Psoas muscle (tissue), 8 donors: ENCODE results near the gene NOC2L. TPM values are rescaled to one million over a fixed set of nuclear protein-coding genes. Genes with fewer than 3 reads are reported as not detected.
A peak's percentile ranks its signal among the peaks of the same experiment; 100 is the strongest.
"Not testable (repeated sequence)": the region's sequence is repeated elsewhere in the genome, so short reads cannot be mapped to it uniquely, and the experiment has no call there.

Experiments
- ATAC-seq, 4 donors: fragments of 200-7000 bp; cut with Tn5 transposase; one replicate each; pipeline ENCODE4 v1.9.1; 2020; ENCODE audit warnings: moderate library complexity in 3 of 4, mild to moderate bottlenecking in 2 of 4
- DNase-seq, 2 donors: peaks; one replicate each; pipeline ENCODE4 v3.0.0-alpha.2; 2020
- H3K27ac ChIP-seq: fragments of 200-600 bp; one replicate; pipeline ENCODE4 v1.8.0; 2022
- H3K27me3 ChIP-seq, 3 donors: fragments of 200-600 bp in 1 of 3; one replicate each; pipeline versions ENCODE4 v1.6.1 to v1.8.0; 2013 to 2022; ENCODE audit warnings: low read length in 2 of 3, mild to moderate bottlenecking in 2 of 3, moderate library complexity in 1 of 3; ENCODE audit not compliant: insufficient read depth in 3 of 3
- H3K36me3 ChIP-seq, 2 donors: fragments of 200-600 bp in 1 of 2; one replicate each; pipeline versions ENCODE4 v1.6.1 to v1.8.0; 2013 to 2022; ENCODE audit warnings: low read depth in 1 of 2, mild to moderate bottlenecking in 1 of 2, moderate library complexity in 1 of 2; ENCODE audit not compliant: insufficient read depth in 1 of 2
- H3K4me1 ChIP-seq: fragments of 200-600 bp; one replicate; pipeline ENCODE4 v1.8.0; 2022
- H3K4me3 ChIP-seq: fragments of 200-600 bp; one replicate; pipeline ENCODE4 v1.8.0; 2022; ENCODE audit warnings: mild to moderate bottlenecking
- H3K9me3 ChIP-seq: fragments of 200-600 bp; one replicate; pipeline ENCODE4 v1.8.0; 2022
- WGBS, 3 donors: extraction: QIAGEN DNeasy Blood & Tissue Kit; methylation state at CpG; one replicate each; pipeline versions ENCODE4 v1.1.6 to v1.1.7; 2013; 5-methylcytosine and 5-hydroxymethylcytosine counted together
- intact Hi-C, 2 donors: fragments of 100-400 bp; cut with DNase I; formaldehyde crosslinking; loops; one replicate each; pipeline versions ENCODE4 v1.11.0 to v1.14.2; 2022
- polyA plus RNA-seq, 3 donors: library from polyadenylated mRNA; stranded (reverse); fragments of 200-250 nt; gene quantifications; one replicate each; pipeline ENCODE4 v1.2.3, GENCODE V29; 2013
- total RNA-seq, 4 donors: library from RNA; stranded (reverse); fragmentation: NEBNext Ultra II Directional in 2 of 4; extraction: Animal tissue kit (Norgen Biotek cat#: 25700) in 2 of 4; gene quantifications; one replicate each; pipeline versions ENCODE4 v1.2.1 to v1.2.4, GENCODE V29; 2021 to 2023
- TF ChIP-seq, protein P1 (sequence below): fragments of 200-600 bp; IDR thresholded peaks from one replicate; pipeline ENCODE4 v1.8.0; 2022; ENCODE audit warnings: antibody characterized with exemption
- donor health status: healthy with polysubstance abuse.
- donor health status: DM: no; HTN: no; CAD: no; lungs with moderate emphysema.
- donor health status: Bipolar disorder and iron deficiency.
- donor health status: healthy.
- donor health status: DM: yes; HTN: yes; CAD: no.
- donor health status: DM: no; HTN: no; CAD: no.
- donor health status: DM: no; HTN: no; CAD: no.
- donor health status: DM: yes; HTN: yes; CAD: no.

Gene NOC2L
- total and polyA plus RNA-seq, 7 donors, result 61.4 to 106 (median 85.3) TPM

DNA sequence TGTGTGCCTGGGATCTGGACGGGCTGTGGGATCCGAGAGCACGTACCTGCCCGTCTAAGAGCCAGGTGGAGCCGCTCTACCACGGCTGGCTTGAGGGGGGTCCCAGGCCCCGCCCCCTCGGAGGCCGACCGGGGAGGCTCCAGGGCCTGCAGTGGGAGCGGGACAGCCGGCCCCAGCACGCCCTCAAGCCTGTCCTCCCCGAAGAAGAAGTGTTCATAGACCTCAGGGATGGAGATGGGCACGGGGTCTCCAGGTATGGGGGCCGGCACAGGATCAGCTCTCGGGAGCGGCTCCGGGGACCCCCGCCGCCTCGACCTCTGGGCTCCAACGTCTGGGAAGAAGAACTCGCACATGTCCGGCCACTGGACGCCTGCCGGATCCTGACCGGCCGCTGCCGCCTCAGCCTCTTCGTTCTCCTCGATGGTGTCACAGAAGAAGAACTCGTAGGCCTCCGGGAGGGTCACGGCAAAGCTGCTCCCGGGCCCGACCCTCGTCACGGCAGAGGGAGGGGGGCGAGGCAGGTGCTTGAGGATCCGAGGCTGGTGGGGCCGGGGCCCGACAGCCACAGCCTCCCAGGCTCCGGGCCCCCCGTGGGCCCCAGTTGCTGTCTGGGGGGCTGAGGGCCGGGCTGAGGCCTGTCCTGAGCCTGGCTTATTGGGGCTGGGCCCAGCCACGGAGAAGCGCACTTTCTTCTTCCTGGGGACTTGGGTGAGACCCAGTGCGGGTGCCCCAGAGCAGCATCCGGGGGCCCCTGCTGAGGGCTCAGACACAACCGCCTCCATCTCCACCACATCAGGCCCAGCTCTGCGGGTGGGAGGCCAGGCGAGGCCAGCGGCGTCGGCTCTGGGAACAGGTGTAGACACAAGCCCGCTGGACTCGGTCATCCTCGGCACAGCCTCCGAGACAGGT lies 20.0 kb upstream of the NOC2L start:
- intact Hi-C loops, result loop anchor here in 1 of 2 donors (5.0 kb wide), 1 partner anchor 77 kb away; no protein-coding TSS in a partner anchor
- WGBS, 3 donors, result 45 to 63% (median 55%) methylated on average over 52 to 60 of the region's 60 CpGs
- DNase-seq (no peak), ATAC-seq (peak in 1 of 4 donors; percentile 9)
- TF ChIP-seq, protein P1, sequence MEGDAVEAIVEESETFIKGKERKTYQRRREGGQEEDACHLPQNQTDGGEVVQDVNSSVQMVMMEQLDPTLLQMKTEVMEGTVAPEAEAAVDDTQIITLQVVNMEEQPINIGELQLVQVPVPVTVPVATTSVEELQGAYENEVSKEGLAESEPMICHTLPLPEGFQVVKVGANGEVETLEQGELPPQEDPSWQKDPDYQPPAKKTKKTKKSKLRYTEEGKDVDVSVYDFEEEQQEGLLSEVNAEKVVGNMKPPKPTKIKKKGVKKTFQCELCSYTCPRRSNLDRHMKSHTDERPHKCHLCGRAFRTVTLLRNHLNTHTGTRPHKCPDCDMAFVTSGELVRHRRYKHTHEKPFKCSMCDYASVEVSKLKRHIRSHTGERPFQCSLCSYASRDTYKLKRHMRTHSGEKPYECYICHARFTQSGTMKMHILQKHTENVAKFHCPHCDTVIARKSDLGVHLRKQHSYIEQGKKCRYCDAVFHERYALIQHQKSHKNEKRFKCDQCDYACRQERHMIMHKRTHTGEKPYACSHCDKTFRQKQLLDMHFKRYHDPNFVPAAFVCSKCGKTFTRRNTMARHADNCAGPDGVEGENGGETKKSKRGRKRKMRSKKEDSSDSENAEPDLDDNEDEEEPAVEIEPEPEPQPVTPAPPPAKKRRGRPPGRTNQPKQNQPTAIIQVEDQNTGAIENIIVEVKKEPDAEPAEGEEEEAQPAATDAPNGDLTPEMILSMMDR, result no peak
- H3K36me3 ChIP-seq, result no peaks in the 10 kb centered on the region
- H3K4me1 ChIP-seq, result peaks cover 40% of the 10 kb centered on the region
- H3K4me3 ChIP-seq, result peak overlapping the region; percentile 53
- H3K27me3 ChIP-seq, result no peaks in the 10 kb centered on the region
- H3K27ac ChIP-seq, result peak overlapping the region; percentile 93
- no peaks in the 10 kb centered on the region for H3K9me3 ChIP-seq

DNA sequence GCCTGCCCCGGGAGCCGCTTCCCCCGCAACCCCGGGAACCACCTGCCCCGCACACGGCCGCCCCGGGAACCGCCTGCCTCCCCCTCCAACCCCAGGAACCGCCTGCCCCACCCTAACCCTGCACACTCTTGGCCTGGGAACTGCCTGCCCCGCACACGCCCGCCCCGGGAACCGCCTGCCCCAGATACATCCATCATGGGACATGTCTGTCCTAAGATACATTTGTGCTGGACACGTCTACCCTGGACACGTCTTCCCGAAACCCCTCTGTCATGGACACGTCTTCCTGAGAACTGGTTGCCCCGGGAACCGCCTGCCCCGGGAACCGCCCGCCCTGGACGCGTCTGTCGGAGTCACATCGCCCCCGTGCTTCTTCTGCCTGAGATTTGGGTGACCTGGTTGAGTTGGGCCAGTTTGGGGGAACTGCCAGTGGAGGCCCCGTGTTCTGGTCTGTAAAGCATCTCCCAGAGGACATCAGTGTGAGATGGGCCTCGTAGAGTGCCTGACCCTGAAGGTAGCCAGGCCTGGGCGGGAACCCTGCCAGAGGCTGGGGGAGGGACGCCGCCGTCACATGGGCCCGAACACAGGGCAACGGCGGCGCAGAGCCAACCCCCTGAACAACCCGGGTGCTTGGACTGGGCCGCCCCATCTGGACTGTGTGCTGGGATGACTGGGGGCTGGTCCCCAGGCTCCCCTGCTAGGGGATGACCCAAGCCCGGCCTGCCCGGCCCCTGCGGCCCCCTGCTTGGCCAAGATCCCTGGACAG lies 19.2 kb upstream of the NOC2L start:
- peak overlapping the region; percentile 53 for H3K4me3 ChIP-seq
- H3K9me3 ChIP-seq, result no peaks in the 10 kb centered on the region
- ATAC-seq (peak in 1 of 4 donors; percentile 10), DNase-seq (peak; percentile 56 to 89)
- TF ChIP-seq, protein P1, result no peak
- peaks cover 40% of the 10 kb centered on the region for H3K4me1 ChIP-seq
- 47 to 62% (median 60%) methylated on average over 36 to 44 of the region's 44 CpGs for WGBS, 3 donors
- peak overlapping the region; percentile 93 for H3K27ac ChIP-seq
- H3K27me3 ChIP-seq, result peaks cover 0 to 5% (median 0%) of the 10 kb centered on the region in 3 donors
- intact Hi-C loops, result loop anchor here in 1 of 2 donors (5.0 kb wide), 1 partner anchor 76 kb away; no protein-coding TSS in a partner anchor
- no peaks in the 10 kb centered on the region for H3K36me3 ChIP-seq

GRCh38 chr1:976791-977190 lies 17.7 kb upstream of the NOC2L start:
- intact Hi-C loops, result loop anchor here in 1 of 2 donors (5.0 kb wide), 1 partner anchor 74 kb away; no protein-coding TSS in a partner anchor
- not testable (repeated sequence) for H3K4me3 ChIP-seq, H3K27me3 ChIP-seq, H3K27ac ChIP-seq, H3K9me3 ChIP-seq, H3K36me3 ChIP-seq, ATAC-seq
- H3K4me1 ChIP-seq, result peaks cover 34% of the 10 kb centered on the region
- 45 to 57% (median 56%) methylated on average over 11 to 15 of the region's 39 CpGs for WGBS, 3 donors
- DNase-seq, result peak; percentile 34 to 92

DNA sequence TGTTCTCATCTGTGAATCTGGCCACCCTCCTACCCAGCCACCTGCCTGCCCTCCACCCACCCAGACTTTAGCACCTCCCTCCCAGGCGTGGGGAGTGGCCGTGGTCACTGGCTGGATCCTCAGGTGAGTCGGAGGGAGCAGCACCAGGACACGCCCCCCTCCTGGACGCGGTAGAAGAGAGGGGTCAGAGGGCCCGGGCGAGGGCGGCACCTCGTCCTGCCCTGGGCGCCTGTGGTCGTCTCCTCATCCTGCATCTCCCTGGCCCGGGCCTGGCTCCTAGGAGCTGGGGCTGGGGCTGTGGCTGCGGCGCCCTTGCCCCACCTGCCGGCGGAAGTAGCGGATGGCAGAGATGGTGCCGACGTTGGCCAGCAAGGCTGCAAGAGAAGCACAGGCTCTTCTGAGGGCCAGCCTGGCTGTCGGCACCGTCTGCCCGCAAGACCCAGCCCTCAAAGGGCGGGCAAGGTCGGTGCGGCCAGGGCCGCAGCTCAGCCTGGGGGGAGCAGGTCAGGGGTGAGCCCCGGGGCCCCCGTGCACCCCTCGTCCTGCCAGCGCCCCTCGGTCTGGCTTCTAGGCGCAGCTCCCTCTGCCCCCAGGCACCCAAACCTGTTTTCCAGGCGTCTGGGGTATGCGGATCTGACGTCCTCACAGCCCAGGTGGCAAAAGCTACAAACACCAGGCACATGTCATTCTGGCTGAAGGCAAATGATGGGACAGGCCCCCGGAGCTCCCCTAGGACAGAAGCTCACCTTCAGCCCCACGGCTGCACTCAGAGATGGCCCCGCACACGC lies 17.0 kb upstream of the NOC2L start:
- peak overlapping the region; percentile 75 for H3K27ac ChIP-seq
- ATAC-seq, result peak in 3 of 4 donors; percentile 1 to 33 (median 8)

More for the DNA sequence above, 17.0 kb upstream of the NOC2L start:
- TF ChIP-seq, protein P1, result peak; percentile 39
- H3K36me3 ChIP-seq, result no peaks in the 10 kb centered on the region
- DNase-seq, result peak; percentile 41 to 75
- H3K9me3 ChIP-seq, result no peaks in the 10 kb centered on the region
- intact Hi-C loops, result loop anchor here in 1 of 2 donors (5.0 kb wide), 1 partner anchor 74 kb away; no protein-coding TSS in a partner anchor
- 8 to 18% (median 10%) methylated on average over 25 to 40 of the region's 40 CpGs for WGBS, 3 donors
- peaks cover 0 to 6% (median 0%) of the 10 kb centered on the region in 3 donors for H3K27me3 ChIP-seq
- peak overlapping the region; percentile 28 for H3K4me3 ChIP-seq
- H3K4me1 ChIP-seq, result peaks cover 27% of the 10 kb centered on the region
